ENCODE results near the gene BDNF.

BDNF gene

GRCh38 chr11:27623945-27624523 lies 76.2 kb downstream of the BDNF start:
- DNase-seq: no peak

GRCh38 chr11:27622541-27623300 lies 77.5 kb downstream of the BDNF start:
- no peak for DNase-seq

- no peak for DNase-seq
Observed at GRCh38 chr11:27621405-27622161, 78.7 kb downstream of the BDNF start.

- DNase-seq: no peak
Observed at GRCh38 chr11:27619763-27620335, 80.4 kb downstream of the BDNF start.

- no peak for DNase-seq
Observed at GRCh38 chr11:27619039-27619574, 81.1 kb downstream of the BDNF start.

- no peak for DNase-seq
Observed at GRCh38 chr11:27618281-27618915, 81.9 kb downstream of the BDNF start.

GRCh38 chr11:27616711-27617110 lies 83.5 kb downstream of the BDNF start:
- no peak for DNase-seq

- no peak for DNase-seq
Observed at GRCh38 chr11:27615833-27616232, 84.4 kb downstream of the BDNF start.

GRCh38 chr11:27614092-27614491 lies 86.2 kb downstream of the BDNF start:
- no peak for DNase-seq

- no peak for DNase-seq
Observed at GRCh38 chr11:27612932-27613880, 87.0 kb downstream of the BDNF start.

- DNase-seq: no peak
Observed at GRCh38 chr11:27611947-27612455, 88.3 kb downstream of the BDNF start.

GRCh38 chr11:27611390-27611789 lies 88.9 kb downstream of the BDNF start:
- DNase-seq: no peak

GRCh38 chr11:27610946-27611345 lies 89.3 kb downstream of the BDNF start:
- DNase-seq: no peak

- DNase-seq: no peak
Observed at GRCh38 chr11:27610280-27610679, 90.0 kb downstream of the BDNF start.

GRCh38 chr11:27608951-27609350 lies 91.3 kb downstream of the BDNF start:
- no peak for DNase-seq

- no peak for DNase-seq
Observed at GRCh38 chr11:27605422-27605821, 94.8 kb downstream of the BDNF start.

Data from T-helper 1 cell (primary cell).